ACHN (cell line): ENCODE measurements around the gene IQGAP1.

Experiments used
- DNase-seq: peaks from one replicate; pipeline ENCODE4 v3.0.0-alpha.2; 2015
- in situ Hi-C: cut with HindIII; loops from 2 replicates; pipeline ENCODE4 v1.10.0; 2017; ENCODE audit warnings: low sequenced_read_pairs, low pct_ligation_motif_present, low pct_unique_long_range_greater_than_20kb

Gene IQGAP1

GRCh38 chr15:90540768-90541167 lies 152.7 kb downstream of the IQGAP1 start:
- in situ Hi-C loops, result no loop called here

GRCh38 chr15:90545095-90545494 lies 157.1 kb downstream of the IQGAP1 start:
- DNase-seq, result no peak
- in situ Hi-C loops, result no loop called here

More at GRCh38 chr15:90540768-90541167, 152.7 kb downstream of the IQGAP1 start:
- DNase-seq, result no peak

DNA sequence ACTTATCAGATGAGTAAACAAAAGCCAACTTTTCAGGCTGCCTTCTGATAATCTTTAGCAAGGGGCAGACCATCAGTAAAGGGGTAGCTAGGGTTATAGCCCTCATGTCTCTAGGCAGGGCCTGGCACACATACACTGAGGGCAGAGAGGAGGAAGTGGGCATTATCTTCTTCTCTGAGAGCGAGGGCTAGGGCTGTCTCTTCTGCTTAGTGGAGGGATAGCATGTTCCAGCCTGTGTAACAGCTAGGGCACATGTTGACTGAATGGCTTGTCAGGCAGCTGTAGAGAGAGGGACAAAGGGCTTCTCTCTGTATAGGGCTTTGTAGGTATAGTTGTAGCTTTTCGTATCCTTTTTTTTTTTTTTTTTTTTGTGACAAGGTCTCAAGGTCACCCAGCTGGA lies 159.5 kb downstream of the IQGAP1 start:
- DNase-seq, result no peak
- in situ Hi-C loops, result no loop called here

DNA sequence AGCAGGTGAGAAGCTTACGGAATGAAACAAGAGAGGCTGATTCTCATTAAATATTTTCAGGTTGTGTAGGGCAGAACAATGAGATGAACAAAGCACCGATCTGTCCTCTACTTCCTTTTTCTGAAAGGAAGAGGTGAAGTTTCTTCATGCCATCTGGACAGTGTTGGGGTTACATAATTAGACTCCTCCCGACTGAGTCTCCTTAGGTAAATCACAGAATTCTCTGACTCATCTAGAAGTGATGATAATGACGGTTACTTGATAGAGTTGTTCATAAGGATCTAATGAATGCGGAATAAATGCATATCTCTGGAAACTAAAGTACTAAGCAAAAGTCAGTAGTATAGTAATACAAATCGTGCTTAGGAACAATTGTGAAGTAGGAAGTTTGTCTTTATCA lies 162.9 kb downstream of the IQGAP1 start:
- in situ Hi-C loops, result no loop called here
- DNase-seq, result no peak
